HepG2 (cell line): Measurements from ENCODE around the gene NACC2. TPM values are rescaled to one million over a fixed set of nuclear protein-coding genes. Genes with fewer than 3 reads are reported as not detected.

Experiments
- ATAC-seq: fragments of 200-7000 bp; cut with Tn5 transposase; 3 replicates; pipeline ENCODE4 v1.9.1; 2020; ENCODE audit warnings: mild to moderate bottlenecking, moderate library complexity
- BruUV-seq: library from RNA; stranded (reverse); fragments of 400-500 nt; replicated peaks from 2 replicates; lab custom pipeline; 2021; lab: Mats Ljungman, UMichigan
- CTCF ChIA-PET: fragments of 300-600 bp; formaldehyde crosslinking; extraction: SDS; loops from one replicate; lab custom pipeline; 2021; ENCODE audit warnings: low total read pairs, inconsistent platforms, low intra/inter-chr PET ratio; lab: Yijun Ruan, JAX
- POLR2A ChIA-PET: fragments of 350-600 bp; sonication (Branson Sonifier 250); formaldehyde crosslinking; loops from one replicate; lab custom pipeline; 2020; ENCODE audit warnings: antibody characterized with exemption, inconsistent platforms; lab: Yijun Ruan, JAX
- DNase-seq: peaks from one replicate; pipeline ENCODE4 v3.0.0-alpha.2; 2015; ENCODE audit warnings: low spot score
- FAIRE-seq: peaks from 3 replicates; lab custom pipeline; 2011; peaks lifted over from hg19 to GRCh38; lab: Jason Lieb, UNC
- H2AFZ ChIP-seq: one replicate; pipeline ENCODE4 v1.6.1; 2011; ENCODE audit warnings: low read length, inconsistent platforms
- H3K27ac ChIP-seq: fragments of 300-600 bp; 3 replicates; pipeline ENCODE4 v1.8.0; 2011; ENCODE audit warnings: mixed run types, mild to moderate bottlenecking, mixed read lengths, low read length, inconsistent platforms; ENCODE audit not compliant: insufficient read depth; ENCODE audit errors: extremely low read length
- H3K27me3 ChIP-seq, 2 experiments: fragments of 200-600 bp in 1 of 2; 2 replicates in 1 of 2; 3 replicates in 1 of 2; pipeline versions ENCODE4 v1.6.0 to v1.8.0; 2011; ENCODE audit warnings: low read length in 2 of 2, mild to moderate bottlenecking in 2 of 2, moderate library complexity in 2 of 2, inconsistent platforms in 1 of 2; ENCODE audit not compliant: insufficient read depth in 2 of 2, control insufficient read depth in 1 of 2
- H3K36me3 ChIP-seq, 2 experiments: fragments of 200-600 bp in 1 of 2; replicated peaks in 1 of 2; 2 replicates in 1 of 2; 3 replicates in 1 of 2; pipeline versions ENCODE4 v1.5.1 to v1.8.0; 2011; ENCODE audit warnings: low read length in 2 of 2, inconsistent platforms in 1 of 2; ENCODE audit not compliant: insufficient read depth in 2 of 2, control insufficient read depth in 1 of 2
- H3K4me1 ChIP-seq: 2 replicates; pipeline ENCODE4 v1.5.1; 2012; ENCODE audit warnings: low read length, inconsistent platforms; ENCODE audit not compliant: insufficient read depth
- H3K4me2 ChIP-seq: 2 replicates; pipeline ENCODE4 v1.6.0; 2011; ENCODE audit warnings: low read depth, low read length, inconsistent platforms
- H3K4me3 ChIP-seq, 3 experiments: fragments of 200-600 bp in 1 of 3; sonication (generic), shearing (Covaris generic) in 1 of 3; replicated peaks in 1 of 3; 2 replicates each; pipeline ENCODE4 v1.5.1; 2011 to 2016; ENCODE audit warnings: low read length in 3 of 3, inconsistent platforms in 2 of 3, low read depth in 2 of 3, mild to moderate bottlenecking in 2 of 3, control low read depth in 1 of 3, mixed read lengths in 1 of 3; ENCODE audit not compliant: insufficient read depth in 1 of 3
- H3K79me2 ChIP-seq: one replicate; pipeline ENCODE4 v1.6.1; 2011; ENCODE audit warnings: low read length, inconsistent platforms; ENCODE audit not compliant: insufficient read depth
- H3K9ac ChIP-seq: 2 replicates; pipeline ENCODE4 v1.6.0; 2011; ENCODE audit warnings: mild to moderate bottlenecking, low read depth, low read length, inconsistent platforms; ENCODE audit not compliant: insufficient read depth
- H3K9me3 ChIP-seq: 2 replicates; pipeline ENCODE4 v1.5.1; 2012; ENCODE audit warnings: mild to moderate bottlenecking, low read length
- H4K20me1 ChIP-seq: 2 replicates; pipeline ENCODE4 v1.6.0; 2011; ENCODE audit warnings: inconsistent platforms, mild to moderate bottlenecking, low read length, moderate library complexity; ENCODE audit not compliant: insufficient read depth
- GABPA ChIP-seq, 2 experiments: IDR thresholded peaks; 2 replicates each; pipeline ENCODE4 v1.6.1; 2011 to 2016; ENCODE audit warnings: low read depth in 2 of 2, low read length in 1 of 2, missing biosample characterization in 1 of 2, missing genetic modification characterization in 1 of 2
- GRHL1 ChIP-seq: sonication (generic); formaldehyde crosslinking; conservative IDR thresholded peaks from 2 replicates; pipeline ENCODE4 v1.8.0; 2022; ENCODE audit warnings: missing genetic modification reagents
- KIAA2018 ChIP-seq: sonication (generic); formaldehyde crosslinking; IDR thresholded peaks from 2 replicates; pipeline ENCODE4 v1.5.0; 2020; ENCODE audit warnings: mild to moderate bottlenecking, missing genetic modification reagents, borderline replicate concordance
- KLF15 ChIP-seq: sonication (generic); formaldehyde crosslinking; IDR thresholded peaks from 2 replicates; pipeline ENCODE4 v1.8.1; 2023; ENCODE audit warnings: borderline replicate concordance, mild to moderate bottlenecking, inconsistent platforms, missing genetic modification reagents, mixed read lengths
- PAX8 ChIP-seq: sonication (generic); formaldehyde crosslinking; IDR thresholded peaks from 2 replicates; pipeline ENCODE4 v1.8.0; 2022; ENCODE audit warnings: mild to moderate bottlenecking, missing genetic modification reagents, borderline replicate concordance
- PBX3 ChIP-seq: sonication (generic); formaldehyde crosslinking; IDR thresholded peaks from 2 replicates; pipeline ENCODE4 v1.8.1; 2023; ENCODE audit warnings: missing genetic modification reagents, inconsistent platforms, borderline replicate concordance
- SMAD1 ChIP-seq: sonication (generic); formaldehyde crosslinking; IDR thresholded peaks from 2 replicates; pipeline ENCODE4 v1.4.0; 2020; ENCODE audit warnings: missing genetic modification reagents, low read depth, mild to moderate bottlenecking, borderline replicate concordance
- ZNF17 ChIP-seq: sonication (generic); formaldehyde crosslinking; IDR thresholded peaks from 2 replicates; pipeline ENCODE4 v1.5.0; 2020; ENCODE audit warnings: mild to moderate bottlenecking, missing genetic modification reagents
- ZNF30 ChIP-seq: sonication (generic); formaldehyde crosslinking; IDR thresholded peaks from 2 replicates; pipeline ENCODE4 v1.5.0; 2020; ENCODE audit warnings: mild to moderate bottlenecking, missing genetic modification reagents
- ZNF512 ChIP-seq: sonication (generic); formaldehyde crosslinking; IDR thresholded peaks from 2 replicates; pipeline ENCODE4 v1.4.0; 2020; ENCODE audit warnings: mild to moderate bottlenecking, missing genetic modification reagents
- ZNF775 ChIP-seq: sonication (generic); formaldehyde crosslinking; IDR thresholded peaks from 2 replicates; pipeline ENCODE4 v1.4.0; 2020; ENCODE audit warnings: missing genetic modification reagents, mild to moderate bottlenecking, moderate library complexity, borderline replicate concordance
- WGBS: methylation state at CpG from one replicate; pipeline ENCODE4 v1.1.6; 2017; ENCODE audit warnings: low lambda C conversion rate; 5-methylcytosine and 5-hydroxymethylcytosine counted together
- in situ Hi-C: cut with HindIII; loops from 2 replicates; pipeline ENCODE4 v1.10.0; 2017; ENCODE audit warnings: low pct_unique_long_range_greater_than_20kb; ENCODE audit not compliant: extremely low pct_ligation_motif_present
- intact Hi-C: fragments of 100-400 bp; cut with micrococcal nuclease; formaldehyde crosslinking; loops from one replicate; pipeline ENCODE4 v1.10.0; 2022; ENCODE audit not compliant: unreplicated experiment
- polyA plus RNA-seq, 8 experiments: library from polyadenylated mRNA; depleted of rRNA in 3 of 8; stranded (reverse) in 7 of 8; unstranded in 1 of 8; fragments of >200 nt; fragmentation: Illumina TruSeq in 4 of 8; extraction: Trizol in 4 of 8; gene quantifications; 2 replicates each; pipeline versions ENCODE4 v1.2.1 to v1.2.3, GENCODE V29; 2011 to 2016; ENCODE audit warnings: low read depth in 4 of 8, missing spikeins in 1 of 8, mixed read lengths in 1 of 8; ENCODE audit not compliant: insufficient read depth in 1 of 8
- total RNA-seq, 5 experiments: library from RNA; depleted of rRNA; stranded (reverse); fragments of >200 nt; fragmentation: Illumina TruSeq; extraction: Trizol; gene quantifications; 2 replicates each; pipeline ENCODE4 v1.2.3, GENCODE V29; 2016; ENCODE audit warnings: low read depth in 1 of 5

Gene NACC2
- total and polyA plus RNA-seq, 2 of the 13 experiments (the other 11 are each of a cell fraction or from before 2014, with no cell fraction given): 5.9 to 12.3 TPM

- H3K9me3 ChIP-seq: no peaks in the 10 kb centered on the region
- H3K79me2 ChIP-seq: peaks cover 32% of the 10 kb centered on the region
- no peak for FAIRE-seq
- no peak for ATAC-seq
- no peak overlapping the region for H2AFZ ChIP-seq
- H3K9ac ChIP-seq: no peak overlapping the region
- POLR2A ChIA-PET: interaction anchor here (1.1 kb wide), 1 partner anchor 9 kb away, joined by 3 read pairs; no protein-coding TSS in a partner anchor
- WGBS: 100% methylated on average over 4 of the region's 13 CpGs
- no peak overlapping the region for H3K4me2 ChIP-seq
- no peak overlapping the region for H3K27ac ChIP-seq
- in situ Hi-C loops (no loop called here), intact Hi-C loops (no loop called here)
- peaks cover 33% of the 10 kb centered on the region for H4K20me1 ChIP-seq
- H3K27me3 ChIP-seq: no peaks in the 10 kb centered on the region
- H3K36me3 ChIP-seq: peaks cover 2 to 4% of the 10 kb centered on the region in 2 experiments; a peak in 3 of 5 replicates
- CTCF ChIA-PET: no interaction called here
- H3K4me3 ChIP-seq: no peak overlapping the region
- no TSS peak for BruUV-seq
- DNase-seq: no peak
- peaks cover 24% of the 10 kb centered on the region for H3K4me1 ChIP-seq
- TF ChIP-seq ZNF30 (CRISPR knock-in tag): no peak
- no peak for TF ChIP-seq KIAA2018 (CRISPR knock-in tag)
- TF ChIP-seq PBX3 (CRISPR knock-in tag): no peak
- no peak for TF ChIP-seq GRHL1 (CRISPR knock-in tag)
- TF ChIP-seq ZNF512: no peak
- no peak for TF ChIP-seq ZNF17 (CRISPR knock-in tag)
- no peak for TF ChIP-seq ZNF775
- TF ChIP-seq KLF15: no peak
- no peak for TF ChIP-seq PAX8 (CRISPR knock-in tag)
- TF ChIP-seq SMAD1 (CRISPR knock-in tag): no peak
- TF ChIP-seq GABPA (IDR thresholded peaks at IDR 0.05; ENCODE audit: low read depth, low read length): no peak
- TF ChIP-seq GABPA (CRISPR knock-in tag; IDR thresholded peaks at IDR 0.05; ENCODE audit: low read depth): no peak
Measured at GRCh38 chr9:136058084-136058483, 37.0 kb downstream of the NACC2 start.
